ENCODE data around the gene DHH.

Gene DHH

GRCh38 chr12:49109641-49110463 is 15.3 kb upstream of the DHH start:
- DNase-seq (ENCODE audit: low read depth) = peak; percentile 9

GRCh38 chr12:49108958-49109404 is 14.4 kb upstream of the DHH start:
- no peak for DNase-seq (ENCODE audit: low read depth)

- DNase-seq (ENCODE audit: low read depth) = no peak
Measured at GRCh38 chr12:49105504-49106084, 11.0 kb upstream of the DHH start.

- DNase-seq (ENCODE audit: low read depth) = no peak
Measured at GRCh38 chr12:49104822-49105221, 10.2 kb upstream of the DHH start.

DNA sequence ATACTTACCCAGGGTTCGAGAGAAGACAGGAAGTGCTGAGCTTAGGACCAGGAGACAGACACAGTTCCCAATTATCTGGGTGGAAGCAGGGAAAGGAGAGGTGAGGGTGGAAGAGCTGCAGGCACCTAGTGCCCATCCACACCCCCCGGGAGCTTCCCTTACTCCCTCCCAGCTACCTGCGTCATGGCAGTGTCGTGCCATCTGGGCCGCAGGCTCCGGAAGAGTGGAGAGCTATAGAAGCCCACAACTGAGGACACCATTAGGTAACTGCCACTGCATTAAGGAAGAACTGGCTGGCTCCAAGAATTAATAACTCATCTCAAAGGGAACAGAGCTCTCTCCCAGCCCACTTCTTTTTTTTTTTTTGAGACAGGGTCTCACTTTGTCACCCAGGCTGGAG is 5.8 kb upstream of the DHH start:
- no peak for DNase-seq (ENCODE audit: low read depth)

- DNase-seq (ENCODE audit: low read depth) = no peak
Measured at GRCh38 chr12:49098703-49099102, 4.1 kb upstream of the DHH start.

DNA sequence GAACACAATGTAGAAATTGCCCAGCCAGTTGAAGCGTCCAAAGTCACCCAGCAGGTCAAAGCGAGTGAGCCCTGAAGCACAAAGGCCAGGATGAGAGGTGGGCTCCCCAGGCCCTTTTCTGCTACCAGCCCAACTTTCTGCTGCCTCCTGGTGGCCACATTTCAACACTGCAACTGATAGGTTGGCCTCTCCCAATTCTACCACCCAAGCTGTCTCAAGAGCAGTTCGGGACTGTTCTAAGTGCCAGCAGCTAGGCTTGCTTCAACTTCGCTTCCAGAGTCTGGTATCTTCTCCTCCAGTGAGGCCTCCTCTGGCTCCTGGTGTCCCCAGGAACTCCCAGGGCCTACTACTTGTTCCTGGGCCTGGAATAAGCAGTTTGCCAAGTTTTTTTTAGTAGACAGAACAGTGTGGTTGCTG is 3.4 kb upstream of the DHH start:
- DNase-seq (ENCODE audit: low read depth) = peak; percentile 29

DNA sequence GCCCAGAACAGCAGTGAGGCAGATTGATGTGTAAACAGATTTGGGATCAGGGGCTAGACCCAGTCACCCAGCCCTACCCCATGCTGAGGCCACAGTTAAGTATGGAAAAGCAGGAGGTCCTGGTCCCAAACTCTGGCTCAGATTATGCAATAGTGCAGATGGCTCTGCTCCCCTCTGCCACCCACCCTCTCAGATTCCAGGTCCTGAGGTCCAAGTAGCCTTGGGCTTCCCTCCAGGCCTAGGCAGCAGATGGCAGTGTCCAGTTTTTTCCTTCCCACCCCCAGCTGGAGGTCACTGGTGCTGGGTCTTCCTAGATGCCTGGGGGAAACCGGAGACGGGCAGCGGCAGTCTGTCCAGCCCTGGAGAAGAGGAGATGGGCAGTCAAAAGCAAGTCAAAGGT is 2.8 kb upstream of the DHH start:
- DNase-seq (ENCODE audit: low read depth) = no peak

DNA sequence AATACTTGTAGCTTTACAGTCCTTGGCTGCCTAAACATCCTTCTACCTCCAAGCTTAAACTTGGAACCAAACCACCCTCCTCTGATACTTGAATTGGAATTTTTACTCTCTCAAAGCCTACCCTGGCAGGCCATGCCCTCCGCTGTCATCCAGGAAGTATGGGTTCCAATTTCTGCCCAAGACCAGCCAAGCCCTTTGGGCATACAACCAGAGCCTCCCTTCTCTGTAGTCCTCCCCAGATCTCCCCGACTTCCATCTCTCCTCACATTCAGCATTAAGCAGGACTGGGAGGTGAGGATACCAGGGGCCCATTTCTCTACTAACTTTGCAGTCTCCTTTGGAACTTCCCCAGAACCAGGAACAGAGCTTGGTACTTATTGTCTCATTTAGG is 369 bp upstream of the DHH start:
- no peak for DNase-seq (ENCODE audit: low read depth)

- DNase-seq (ENCODE audit: low read depth) = no peak
Measured at GRCh38 chr12:49093792-49094159, 825 bp downstream of the DHH start.

GRCh38 chr12:49092816-49093406 is 1.7 kb downstream of the DHH start:
- no peak for DNase-seq (ENCODE audit: low read depth)

- peak; percentile 25 for DNase-seq (ENCODE audit: low read depth)
Measured at GRCh38 chr12:49092086-49092815, 2.4 kb downstream of the DHH start.

- DNase-seq (ENCODE audit: low read depth) = no peak
Measured at GRCh38 chr12:49091836-49092085, 2.8 kb downstream of the DHH start.

GRCh38 chr12:49091056-49091835 is 3.4 kb downstream of the DHH start:
- DNase-seq (ENCODE audit: low read depth) = no peak

DNA sequence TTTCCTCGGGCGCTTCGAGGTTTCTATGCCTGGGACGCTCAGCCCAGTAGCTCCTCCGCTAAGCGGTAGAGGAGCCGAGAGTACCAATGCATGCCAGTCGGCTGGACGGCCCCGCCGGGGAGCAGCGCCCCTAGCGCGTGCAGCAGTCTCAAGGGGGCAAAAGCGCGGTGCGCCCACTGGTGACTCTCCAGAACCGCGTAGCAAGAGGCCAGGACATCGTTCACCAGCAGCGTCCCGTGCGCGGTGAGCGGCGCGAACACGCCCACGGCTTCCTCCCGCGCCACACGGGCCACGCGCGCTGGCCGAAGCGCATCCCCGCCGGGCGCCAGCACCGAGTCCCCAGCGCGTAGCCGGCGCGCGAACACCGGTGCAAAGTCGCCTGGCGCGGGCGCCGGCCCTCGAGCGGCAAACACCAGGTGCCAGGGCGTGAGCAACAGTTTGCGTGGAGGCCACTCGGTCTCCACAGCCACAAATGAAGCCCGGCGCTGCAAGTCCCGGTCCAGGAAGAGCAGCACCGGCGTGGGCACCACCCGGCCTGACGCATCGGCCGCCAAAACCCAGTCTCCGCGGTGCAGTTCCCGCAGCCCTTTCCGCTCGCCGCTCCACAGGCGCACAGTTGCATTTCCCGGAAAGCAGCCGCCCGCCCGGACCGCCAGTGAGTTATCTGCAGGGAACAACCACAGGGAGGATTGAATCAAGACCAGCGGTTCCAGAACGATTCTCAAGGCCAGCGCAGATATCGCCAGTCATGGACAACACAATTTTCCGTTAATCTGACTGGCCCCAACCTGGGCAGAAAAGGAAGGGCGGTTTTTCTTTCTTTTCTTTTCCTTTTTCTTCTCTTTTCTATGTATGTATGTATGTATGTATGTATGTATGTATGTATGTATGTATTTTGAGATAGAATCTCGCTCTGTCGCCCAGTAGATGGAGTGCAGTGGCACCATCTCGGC is 4.5 kb downstream of the DHH start:
- no peak for DNase-seq (ENCODE audit: low read depth)

DNA sequence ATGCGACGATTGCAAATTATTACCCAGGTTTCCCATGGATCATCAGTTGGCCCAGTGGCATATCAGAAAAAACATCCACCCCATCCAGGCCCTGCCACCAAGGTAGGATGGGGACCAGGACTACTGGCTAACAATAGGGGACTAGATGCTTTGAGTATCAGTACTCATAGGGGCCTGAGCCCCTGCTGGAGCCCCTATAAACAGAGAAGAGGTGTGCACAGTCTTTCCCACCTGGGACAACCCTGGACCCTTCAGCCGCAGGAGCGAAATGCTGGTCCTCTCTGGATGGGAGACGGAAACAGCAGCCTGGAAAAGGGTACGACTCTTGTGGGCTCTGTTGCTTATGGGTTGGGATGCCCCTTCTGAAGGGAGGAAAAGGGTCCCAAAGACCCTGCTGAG is 5.7 kb downstream of the DHH start:
- DNase-seq (ENCODE audit: low read depth) = no peak

- DNase-seq (ENCODE audit: low read depth) = peak; percentile 41
Measured at GRCh38 chr12:49088150-49088931, 6.3 kb downstream of the DHH start.

DNA sequence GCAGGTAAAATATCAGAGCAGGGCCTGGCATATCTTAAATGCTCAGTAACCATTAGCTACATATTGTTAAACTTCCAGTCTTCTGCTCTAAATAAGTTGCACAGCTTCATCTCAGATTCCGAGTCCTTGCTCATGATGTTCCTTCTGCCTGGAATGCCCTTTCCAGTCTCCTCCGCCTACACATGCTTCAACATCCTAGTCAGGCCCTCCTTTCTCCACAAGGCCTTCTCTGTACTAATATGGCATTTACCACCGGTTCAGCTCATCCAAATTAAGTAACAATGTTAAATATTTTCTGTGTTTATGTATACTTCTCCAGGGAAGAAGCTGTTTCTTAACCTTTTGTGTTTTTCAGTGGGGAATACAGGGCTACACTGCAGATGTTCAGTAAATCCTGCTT is 8.5 kb downstream of the DHH start:
- no peak for DNase-seq (ENCODE audit: low read depth)

DNA sequence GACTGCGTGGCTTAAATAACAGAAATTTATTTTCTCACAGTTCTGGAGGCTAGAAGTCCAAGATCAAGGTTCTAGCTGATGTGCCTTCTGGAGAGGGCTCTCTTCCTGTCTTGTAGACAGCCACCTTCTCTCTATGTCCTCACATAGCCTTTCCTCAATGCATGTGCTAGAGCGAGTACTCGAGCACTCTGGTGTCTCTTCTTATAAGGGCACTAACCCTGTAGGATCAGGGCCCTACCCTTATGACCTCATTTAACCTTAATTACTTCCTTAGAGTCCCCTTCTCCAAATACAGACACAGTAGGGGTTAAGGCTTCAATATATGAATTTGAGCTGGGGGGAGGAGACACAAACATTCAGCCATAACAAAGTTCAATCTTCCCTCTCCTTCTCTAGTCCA is 10.2 kb downstream of the DHH start:
- no peak for DNase-seq (ENCODE audit: low read depth)

DNA sequence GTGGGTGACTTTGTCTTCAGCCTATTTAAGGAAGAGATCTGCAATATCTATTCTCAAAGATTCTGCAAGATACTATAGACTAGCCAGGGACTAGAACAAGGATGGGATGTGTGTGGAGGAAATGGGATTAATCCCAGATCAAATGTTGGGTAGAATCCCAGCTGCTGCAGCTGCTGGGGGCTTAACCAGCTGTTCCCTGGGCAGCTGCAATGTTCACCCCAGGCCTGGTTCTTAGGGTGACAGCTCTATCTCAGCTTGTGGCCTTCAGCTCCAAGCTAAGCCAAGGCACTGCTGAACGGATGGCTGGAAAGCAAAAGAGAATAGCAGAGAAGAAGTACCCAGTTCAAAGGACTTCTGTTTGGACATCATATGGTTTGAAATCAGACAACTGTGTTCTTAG is 14.8 kb downstream of the DHH start:
- DNase-seq (ENCODE audit: low read depth) = no peak

Data from activated T-helper 1 cell treated with Interleukin-2 at 50 U/mL for 16 hours (primary cell).